NCI-H1930 (cell line): ENCODE data around the gene TBK1.
A peak's percentile ranks its signal among the peaks of the same experiment; 100 is the strongest.

Source experiments
- DNase-seq, 2 experiments: peaks; one replicate each; lab custom pipeline; 2025; lab: John Stamatoyannopoulos, UW

The TBK1 gene

DNA sequence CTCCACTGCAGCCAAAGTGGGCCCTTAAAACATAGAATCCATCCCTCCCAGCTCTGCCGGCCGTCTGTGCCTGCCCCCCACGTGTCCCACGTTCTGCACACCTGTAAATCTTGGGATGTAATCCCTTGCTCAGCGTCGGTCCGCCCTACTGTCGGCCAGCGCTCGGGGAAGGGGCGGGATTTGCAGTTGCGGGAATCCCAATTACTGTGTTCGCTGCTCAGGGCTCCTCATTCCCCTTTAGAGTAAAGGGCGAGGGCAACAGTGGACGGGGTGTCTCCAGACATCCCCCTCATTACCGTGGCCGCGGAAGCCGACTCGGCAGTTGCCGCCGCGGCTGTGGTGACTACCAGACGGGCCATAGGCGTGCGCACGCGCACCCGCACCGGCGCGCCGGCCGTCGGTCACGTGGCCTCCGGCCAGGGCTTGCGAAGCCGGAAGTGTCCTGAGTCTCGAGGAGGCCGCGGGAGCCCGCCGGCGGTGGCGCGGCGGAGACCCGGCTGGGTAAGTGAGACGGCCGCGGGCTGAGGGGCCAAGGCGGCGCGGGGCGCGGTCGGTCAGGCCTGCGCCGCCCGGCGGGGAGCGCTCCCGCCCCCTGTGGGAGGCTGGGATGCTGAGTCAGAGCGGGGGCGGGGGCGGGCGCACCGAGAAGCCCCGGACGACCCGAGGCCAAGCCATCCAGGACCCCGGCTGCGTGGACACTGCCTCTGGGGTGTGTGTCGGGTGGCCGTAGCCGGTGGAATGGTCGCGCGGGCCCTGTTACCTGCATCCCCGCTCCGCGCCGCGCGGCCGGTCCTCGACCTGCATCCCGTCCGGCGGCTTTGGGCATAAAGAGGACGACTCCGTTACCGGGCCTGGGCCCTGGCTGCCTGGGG, at the start of gene TBK1:
Gene TBK1, plus strand, starts transcription at position 434 of the 872 bp plus-strand sequence. CDS start 3,751 bp downstream, outside the sequence.
- peak; percentile 65 to 81 for DNase-seq

DNA sequence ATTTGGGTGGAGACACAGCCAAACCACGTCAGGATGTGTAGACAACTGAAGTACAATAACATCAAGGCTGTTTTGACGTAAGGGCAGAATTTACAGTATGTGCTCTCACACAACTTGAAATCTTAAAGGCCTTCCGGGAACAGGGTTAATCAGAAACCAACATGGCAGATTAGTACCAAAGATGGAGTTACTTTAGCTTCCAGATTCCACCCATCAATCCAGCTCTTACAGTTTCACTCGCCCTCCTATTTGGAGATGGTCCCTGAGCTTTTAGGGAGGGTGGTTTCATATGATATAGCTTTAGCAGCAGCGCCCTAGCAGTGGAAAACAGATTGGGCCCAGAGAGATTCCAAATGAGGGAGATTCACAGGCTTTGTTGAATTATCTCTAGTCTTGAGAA, 49.7 kb upstream of the TBK1 start:
- no peak for DNase-seq

DNA sequence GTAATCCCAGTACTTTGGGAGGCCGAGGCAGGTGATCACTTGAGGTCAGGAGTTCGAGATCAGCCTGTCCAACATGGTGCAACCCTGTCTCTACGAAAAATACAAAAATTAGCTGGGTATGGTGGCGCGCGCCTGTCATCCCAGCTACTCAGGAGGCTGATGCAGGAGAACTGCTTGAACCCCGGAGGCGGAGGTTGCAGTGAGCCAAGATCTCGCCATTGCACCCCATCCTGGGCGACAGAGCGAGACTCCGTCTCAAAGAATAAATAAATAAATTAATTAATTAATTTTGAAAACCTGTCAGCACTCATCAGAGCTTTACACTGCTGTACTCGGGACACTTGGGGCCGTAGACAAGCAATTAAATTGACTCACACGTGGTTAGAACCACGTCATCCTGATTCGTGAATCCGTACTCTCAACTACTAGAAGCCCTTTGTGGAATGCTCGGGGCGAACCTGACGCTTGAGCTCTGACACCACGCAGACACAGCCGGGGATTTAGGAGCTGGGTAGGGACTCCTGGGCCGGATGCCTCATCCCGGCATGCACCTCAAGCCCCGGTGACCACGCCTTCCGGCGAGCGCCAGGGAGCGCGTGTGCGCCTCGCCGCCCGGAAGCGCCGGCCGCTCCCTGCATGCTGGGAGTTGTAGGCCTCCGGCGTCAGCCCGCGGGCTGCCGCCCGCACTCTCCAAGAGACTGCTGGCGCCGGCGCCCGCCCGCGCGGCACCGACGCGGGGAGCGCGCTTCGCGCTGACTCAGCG, 48.0 kb upstream of the TBK1 start, which contains the start of gene XPOT:
Gene XPOT, plus strand, starts transcription at position 686 of the 763 bp plus-strand sequence. CDS start 5,644 bp downstream, outside the sequence.
- DNase-seq: peak; percentile 90 to 91

DNA sequence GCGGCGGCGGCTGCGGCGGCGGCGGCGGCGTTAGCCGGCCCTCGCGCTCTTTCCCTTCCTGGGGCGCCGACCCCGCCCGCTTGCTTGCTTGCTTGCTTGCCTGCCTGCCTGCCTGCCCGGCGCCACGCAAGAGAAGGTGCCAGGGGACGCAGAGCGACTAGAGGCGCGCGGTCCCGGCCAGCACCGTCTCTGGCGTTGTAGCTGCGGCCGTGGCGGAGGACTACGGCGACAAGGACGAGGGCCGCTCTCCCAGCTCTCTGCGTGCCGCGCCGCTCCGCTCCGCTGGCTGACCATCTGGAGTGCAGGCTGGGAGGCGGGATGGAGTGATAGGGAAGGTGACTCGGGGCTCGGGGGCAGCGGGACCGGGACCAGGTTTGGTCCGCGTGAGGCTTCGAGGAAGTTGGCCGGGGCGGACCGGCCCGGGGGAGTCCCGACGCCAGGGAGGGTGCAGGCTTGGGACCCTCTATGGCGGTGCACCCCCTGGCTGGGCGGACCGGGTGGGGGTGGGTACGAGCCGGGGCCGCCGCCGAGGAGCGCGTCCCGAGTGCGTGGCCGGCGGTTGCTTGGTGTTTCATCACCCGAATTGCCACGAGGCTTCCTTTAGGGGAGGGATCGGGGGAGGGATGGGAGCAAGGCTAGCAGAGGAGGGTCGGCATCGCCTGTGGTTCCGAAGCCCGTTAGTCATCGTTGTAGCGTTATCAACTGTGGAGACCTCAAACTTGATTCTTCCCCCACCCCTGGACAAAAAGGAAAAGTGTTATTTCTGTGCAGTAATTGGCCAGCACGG, 47.3 kb upstream of the TBK1 start:
- DNase-seq: peak; percentile 36 to 68

DNA sequence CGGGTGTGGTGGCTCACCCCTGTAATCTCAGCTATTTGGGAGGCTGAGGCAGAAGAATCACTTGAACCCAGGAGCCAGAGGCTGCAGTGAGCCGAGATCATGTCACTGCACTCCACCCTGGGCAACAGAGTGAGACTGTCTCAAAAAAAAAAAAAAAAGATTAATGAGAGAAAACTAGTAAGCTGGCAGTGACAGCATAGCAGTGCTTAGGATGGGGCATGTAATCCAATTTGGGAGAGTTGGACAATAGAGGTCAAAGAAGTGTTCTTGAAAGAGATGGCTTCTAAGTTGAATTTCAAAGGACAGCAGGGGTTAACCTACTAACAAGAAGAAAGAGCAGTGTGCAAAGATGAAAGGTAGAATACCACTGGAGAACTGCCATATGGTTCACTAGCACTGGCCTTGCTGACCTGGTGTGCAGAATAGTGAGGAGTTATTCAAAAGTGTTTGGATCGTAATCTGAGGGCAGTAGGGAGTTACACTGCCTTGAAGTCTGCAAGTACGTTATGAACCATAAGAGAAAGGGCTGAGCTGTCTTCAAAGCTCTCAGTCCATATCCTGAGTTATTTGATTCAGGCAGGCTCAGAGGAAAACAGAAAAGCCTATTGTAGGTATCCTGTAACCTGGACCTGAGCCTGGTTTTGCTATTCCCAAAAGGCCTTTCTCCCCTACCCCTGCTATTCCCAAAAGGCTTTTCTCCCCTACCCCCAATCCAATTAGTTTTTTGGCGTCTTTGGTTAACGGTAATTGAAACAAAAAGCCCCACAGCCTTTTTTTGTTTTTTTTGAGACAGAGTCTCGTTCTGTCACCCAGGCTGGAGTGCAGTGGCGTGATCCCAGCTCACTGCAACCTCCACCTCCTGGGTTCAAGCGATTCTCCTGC, 44.3 kb upstream of the TBK1 start:
- no peak for DNase-seq

DNA sequence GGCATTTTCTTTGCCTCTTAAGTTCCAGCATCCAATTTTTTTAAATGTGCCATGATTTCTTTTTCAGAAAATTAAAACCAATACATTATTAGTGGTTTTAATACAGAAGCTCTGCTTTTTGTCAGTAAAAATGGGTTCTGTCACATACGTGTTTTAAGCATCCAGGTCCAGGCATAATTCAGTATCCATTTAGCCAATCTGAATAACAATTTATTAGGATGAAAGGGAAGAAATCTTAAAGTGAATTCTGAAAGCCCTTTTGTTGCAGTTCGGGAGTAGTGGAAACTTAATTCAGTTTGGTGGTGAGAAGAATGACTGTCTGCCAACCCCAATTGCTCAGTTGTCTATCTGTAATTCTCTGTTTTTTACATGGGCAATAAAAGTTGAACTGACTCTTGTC, 40.5 kb upstream of the TBK1 start:
- DNase-seq: no peak

DNA sequence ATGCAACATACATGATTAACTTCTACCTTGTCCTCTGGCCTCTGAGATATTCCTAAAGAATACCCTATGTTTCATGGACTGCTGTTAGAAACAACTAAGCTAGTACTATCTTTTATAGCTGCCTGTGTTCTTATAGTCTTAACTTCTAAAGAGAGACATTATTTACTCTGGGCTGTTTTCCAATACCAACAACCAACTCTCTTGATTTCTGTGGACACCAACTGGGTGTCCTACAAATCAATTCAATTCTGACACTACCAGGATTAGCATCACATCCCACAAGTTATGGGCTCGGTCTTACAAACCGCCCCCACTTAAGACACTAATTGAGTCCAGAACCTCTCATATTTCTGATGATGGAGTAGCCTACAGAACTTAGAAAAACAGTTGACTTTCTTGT, 39.5 kb upstream of the TBK1 start:
- no peak for DNase-seq

DNA sequence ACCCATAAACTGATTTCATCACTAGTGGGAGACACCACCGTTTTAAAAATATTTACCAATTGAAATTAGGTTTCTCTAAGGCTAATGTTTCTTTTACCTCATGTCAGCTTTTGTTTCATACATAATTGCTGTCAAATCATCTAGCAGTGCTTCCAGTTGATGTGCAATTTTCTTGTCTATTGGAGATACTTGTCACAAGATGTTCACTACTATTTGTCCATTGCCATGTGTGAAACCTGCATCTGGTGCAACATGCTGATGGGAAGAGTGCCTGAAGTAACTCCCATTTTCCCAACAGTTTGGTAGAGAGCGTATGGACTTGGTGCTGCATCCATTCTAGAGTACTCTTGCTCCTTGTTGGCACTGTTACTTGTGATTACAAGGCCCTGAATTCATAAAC, 38.0 kb upstream of the TBK1 start:
- DNase-seq: no peak

DNA sequence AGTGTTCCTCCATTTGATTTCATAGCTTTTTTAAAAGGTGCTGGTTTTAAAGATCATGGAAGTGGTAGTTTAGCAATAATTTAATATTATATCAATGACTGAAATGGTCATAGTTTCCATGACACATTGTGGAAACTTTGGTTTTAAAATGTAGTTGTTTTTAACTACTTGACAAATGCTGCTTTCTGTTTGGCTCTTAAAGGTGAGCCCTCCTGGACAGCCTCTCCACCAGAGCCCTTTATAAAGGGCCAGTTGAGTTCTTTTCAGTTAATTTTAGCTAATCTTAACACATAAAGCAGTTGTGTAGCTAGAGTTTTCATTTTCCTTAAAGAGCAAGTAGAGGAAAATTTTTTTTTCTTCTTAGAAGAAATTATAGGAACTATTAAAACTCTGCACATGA, 33.7 kb upstream of the TBK1 start:
- DNase-seq: no peak

DNA sequence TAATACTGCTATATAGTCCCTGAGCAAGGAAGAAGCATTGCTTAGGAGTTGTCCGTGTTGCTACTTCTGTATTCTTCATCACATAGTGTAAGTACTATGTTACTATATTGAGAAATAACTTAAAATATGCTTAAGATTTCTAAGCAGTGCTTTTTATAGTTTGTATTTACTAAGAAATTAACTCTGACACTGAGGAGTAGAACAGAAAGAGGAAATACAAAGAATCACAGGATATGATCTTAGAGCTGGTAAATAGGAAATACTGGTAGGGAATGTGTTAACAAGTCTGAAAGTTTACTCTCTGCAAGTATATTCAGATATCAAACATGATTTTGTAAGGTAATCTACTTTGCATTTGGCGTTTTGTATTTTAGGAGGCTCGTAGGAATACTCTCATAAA, 32.2 kb upstream of the TBK1 start:
- DNase-seq: no peak

DNA sequence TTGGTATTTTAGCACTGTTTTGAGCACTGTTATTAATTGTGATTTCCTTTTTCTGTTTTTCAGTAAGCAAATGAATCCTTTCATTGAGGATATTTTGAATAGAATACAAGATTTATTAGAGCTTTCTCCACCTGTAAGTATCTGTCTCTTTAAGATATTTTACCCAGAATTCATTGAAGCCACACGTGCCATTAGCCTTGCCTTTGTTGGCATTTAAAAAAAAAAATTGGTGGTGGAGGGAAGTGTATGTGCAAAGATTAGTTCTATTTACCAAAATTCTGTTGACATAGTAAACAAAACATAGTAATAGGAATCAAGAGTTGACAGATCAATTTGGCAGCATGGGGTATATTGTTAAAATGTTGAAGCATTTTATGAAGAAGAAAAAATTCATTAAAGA, 23.9 kb upstream of the TBK1 start:
- DNase-seq: no peak

DNA sequence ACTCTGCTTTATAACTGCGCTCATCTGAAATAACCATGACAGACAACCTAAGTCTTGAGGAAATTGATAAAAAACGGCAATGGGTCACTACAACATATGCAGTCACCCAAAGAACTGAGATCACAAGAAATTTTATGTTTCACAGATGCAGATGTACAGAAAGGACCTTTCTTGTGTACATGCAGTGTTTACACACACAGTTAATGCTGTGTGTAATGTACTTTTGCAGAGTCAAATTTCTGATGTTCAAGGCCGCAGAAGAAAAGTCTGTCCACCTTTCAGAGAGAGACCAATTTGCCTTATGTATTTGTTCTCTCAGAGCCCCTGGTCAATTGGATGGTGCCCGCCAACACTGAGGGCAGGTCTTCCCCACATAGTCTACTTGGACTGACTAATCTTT, 23.0 kb upstream of the TBK1 start:
- no peak for DNase-seq

DNA sequence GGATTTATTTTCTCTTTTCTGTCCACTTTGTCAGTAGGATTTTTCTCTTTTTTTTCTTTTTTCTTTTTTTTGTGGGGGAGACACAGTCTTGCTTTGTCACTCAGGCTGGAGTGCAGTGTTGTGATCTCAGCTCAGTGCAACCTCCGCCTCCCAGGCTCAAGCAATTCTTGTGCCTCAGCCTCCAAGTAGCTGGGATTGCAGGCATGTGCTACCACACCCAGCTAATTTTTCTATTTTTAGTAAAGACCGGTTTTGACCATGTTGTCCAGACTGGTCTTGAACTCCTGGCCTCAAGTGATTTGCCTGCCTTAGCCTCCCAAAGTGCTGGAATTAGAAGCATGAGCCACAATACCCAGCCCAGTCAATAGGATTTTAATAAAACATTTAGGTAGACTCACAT, 21.0 kb upstream of the TBK1 start:
- no peak for DNase-seq

DNA sequence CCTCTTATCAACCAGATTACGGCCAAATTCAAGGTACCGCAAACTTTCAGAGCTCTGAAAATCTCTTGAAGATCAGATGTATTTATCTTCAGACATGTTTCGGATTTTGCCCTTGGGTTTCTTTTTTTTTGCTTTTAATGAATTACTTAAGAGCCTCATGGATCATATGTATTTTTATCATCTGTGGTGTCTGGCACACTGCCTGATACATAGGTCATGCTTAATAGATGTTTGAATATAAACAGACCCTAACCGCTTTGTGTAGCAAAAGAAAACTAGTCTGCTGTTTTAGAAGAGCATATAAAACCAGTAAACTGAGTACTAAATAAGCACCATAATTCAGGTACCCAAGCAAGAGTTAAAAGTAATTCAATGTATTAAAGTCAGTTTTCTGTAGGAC, 20.1 kb upstream of the TBK1 start:
- DNase-seq: no peak

DNA sequence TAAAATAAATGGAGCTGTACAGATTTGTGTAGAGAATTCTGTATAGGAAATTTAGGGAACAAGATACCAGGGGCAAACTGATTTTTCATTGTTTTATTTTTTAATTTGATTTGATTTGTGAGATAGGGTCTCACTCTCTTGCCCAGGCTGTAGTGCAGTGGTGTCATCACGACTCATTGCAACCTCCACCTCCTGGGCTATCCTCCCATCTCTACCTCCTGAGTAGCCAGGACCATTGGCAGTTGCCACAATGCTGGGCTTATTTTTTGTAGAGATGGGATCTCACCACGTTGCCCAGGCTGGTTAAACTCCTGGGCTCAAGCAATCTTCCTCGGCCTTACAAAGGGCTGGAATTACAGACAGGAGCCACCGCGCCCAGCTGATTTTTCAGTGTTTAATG, 18.0 kb upstream of the TBK1 start:
- DNase-seq: no peak

DNA sequence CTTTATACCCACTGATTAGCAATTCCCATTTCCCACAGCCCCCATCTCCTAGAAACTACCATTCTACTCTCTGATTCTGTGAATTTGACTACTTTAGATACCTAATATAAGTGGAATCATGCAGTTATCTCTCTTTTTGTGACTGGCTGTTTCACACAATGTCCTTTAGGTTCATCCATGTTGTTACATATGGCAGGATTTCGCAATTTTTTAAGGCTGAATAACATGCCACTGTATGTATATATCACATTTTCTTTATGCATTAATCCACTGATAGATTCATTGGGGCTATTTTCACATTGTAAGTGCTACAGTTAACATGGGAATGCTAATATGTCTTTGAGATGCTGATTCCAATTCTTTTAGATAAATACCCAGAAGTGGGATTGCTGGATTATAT, 11.8 kb upstream of the TBK1 start:
- no peak for DNase-seq

DNA sequence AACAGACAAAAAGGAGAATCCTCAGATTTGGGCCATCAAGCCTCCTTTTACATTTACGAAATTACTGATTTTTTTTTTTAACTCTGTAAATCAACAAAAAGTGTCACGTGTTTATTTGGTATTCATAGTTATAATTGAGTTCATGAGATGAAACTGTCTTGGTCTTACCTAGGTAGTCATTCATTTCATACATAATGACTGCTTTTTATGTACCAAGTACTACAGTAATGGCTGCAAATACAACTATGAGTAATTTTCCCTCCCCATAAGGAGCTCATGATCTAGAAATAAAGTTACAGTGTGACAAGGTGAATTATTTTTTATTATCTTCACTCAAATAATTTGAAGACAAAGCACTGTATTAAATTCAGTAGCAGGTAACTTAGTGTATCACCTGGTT, 6.4 kb upstream of the TBK1 start:
- DNase-seq: no peak

DNA sequence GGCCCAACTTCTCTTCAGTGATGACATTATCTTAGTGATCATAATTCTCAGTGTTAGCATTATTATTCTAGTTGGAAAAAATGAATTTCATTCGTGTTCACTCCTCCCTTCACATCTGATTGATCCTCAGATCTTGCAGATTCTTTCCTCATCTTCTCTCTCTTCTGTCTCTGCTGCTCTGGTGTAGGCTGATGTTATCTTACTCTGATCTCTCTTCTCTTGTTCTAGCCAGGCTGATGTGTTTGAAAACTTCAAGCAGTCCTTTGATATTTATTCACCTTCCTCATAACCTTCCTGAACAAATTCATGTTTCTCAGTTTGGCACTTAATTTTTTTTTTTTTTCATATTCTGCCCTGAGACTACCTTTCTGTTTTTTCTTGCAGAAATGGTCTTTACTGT, 5.6 kb upstream of the TBK1 start:
- no peak for DNase-seq

DNA sequence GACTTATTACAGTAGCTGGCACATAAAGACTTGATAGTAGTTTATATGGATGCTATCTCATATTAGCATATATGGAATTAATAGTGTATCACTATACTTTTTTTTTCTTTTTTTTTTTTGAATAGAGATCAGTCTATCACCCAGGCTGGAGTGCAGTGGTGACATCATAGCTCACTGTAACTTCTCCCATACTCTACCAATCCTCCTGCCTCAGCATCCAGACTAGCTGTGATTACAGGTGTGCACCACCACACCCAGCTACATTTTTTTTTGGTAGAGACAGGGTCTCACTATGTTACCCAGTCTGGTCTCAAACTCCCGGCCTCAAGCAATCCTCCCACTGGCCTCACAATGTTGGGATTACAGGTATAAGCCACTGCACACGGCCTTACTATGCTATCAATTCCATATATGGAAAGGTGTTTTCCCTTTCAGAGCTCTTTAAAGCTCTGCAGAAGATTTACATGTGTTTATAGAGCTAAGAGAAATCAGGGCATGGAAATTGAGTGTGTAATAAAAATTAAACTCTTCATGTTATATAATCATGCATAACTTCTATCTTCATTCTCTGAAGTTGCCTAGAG, 1.8 kb upstream of the TBK1 start:
- DNase-seq: no peak

DNA sequence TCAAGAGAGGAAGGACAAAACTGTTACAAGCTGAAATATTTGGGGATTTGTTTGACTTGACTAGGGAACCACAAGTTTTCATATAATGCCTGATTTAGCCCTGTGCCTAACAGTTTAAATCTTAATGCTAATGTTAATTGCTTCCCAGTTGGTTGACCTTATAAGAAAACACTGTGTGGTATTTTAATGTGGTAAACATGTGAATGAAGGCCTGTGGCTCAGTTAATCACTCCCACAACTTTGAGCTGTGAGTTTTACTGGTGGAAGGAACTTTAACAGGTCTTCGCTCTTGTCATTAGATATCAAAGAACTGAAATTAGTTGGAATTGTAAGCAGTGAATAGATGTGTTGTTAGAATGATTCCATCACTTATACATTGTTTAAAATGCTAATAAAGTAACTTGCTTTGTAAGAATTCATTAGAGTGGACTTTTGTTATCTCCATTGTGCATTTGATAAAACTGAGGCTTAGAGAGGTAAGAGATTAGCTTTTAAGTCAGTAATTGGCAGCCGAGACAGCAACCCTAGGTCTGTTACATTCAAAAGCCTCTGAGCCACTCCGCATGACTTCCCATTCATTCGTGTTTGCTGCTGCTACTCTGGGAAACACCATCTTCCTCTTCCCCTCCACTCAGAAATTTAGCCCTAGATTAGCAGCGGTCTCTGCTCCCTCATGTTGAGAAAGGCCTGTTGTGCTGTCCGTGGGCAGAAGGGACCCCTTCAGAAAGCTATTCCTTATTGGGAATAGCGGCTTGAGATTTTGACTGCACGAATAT, 1.0 kb upstream of the TBK1 start:
- peak in 1 of 2 experiments; percentile 12 for DNase-seq
